SU-DHL-6 (cell line): Measurements from ENCODE around the gene ASTN1.

ENCODE experiments used
- CTCF ChIP-seq: fragments of 200-600 bp; sonication (generic); IDR thresholded peaks from one replicate; pipeline ENCODE4 v1.5.1; 2017; ENCODE audit warnings: antibody characterized with exemption, mild to moderate bottlenecking, low read length, moderate library complexity; ENCODE audit not compliant: insufficient read depth, poor library complexity, severe bottlenecking
- EZH2phosphoT487 ChIP-seq: fragments of 200-600 bp; sonication (generic), shearing (Covaris generic); conservative IDR thresholded peaks from 2 replicates; pipeline ENCODE4 v1.6.1; 2018; ENCODE audit warnings: mild to moderate bottlenecking, antibody characterized with exemption, low read length, moderate library complexity, mixed read lengths

- TF ChIP-seq CTCF, result no peak
- no peak for TF ChIP-seq EZH2phosphoT487
Observed at GRCh38 chr1:177170756-177171535, 6.4 kb upstream of the ASTN1 start, which contains the start of gene BRINP2.
